HepG2 (cell line): ENCODE data around the gene ZIK1. TPM values are rescaled to one million over a fixed set of nuclear protein-coding genes. Genes with fewer than 3 reads are reported as not detected.

Source experiments
- AKAP8 ChIP-seq: sonication (generic); formaldehyde crosslinking; IDR thresholded peaks from 2 replicates; pipeline ENCODE4 v1.5.1; 2020; ENCODE audit warnings: mild to moderate bottlenecking, missing genetic modification reagents
- BORCS8-MEF2B ChIP-seq: sonication (generic); formaldehyde crosslinking; IDR thresholded peaks from 2 replicates; pipeline ENCODE4 v1.8.0; 2022; ENCODE audit warnings: mild to moderate bottlenecking, missing genetic modification reagents
- CREB3 ChIP-seq: sonication (generic); formaldehyde crosslinking; IDR thresholded peaks from 2 replicates; pipeline ENCODE4 v1.5.0; 2020; ENCODE audit warnings: missing genetic modification reagents
- ELF3 ChIP-seq: IDR thresholded peaks from 2 replicates; pipeline ENCODE4 v1.6.1; 2016; ENCODE audit warnings: missing genetic modification reagents, missing compliant biosample characterization
- FOXO1 ChIP-seq: sonication (generic); formaldehyde crosslinking; IDR thresholded peaks from 2 replicates; pipeline ENCODE4 v1.4.0; 2020; ENCODE audit warnings: missing genetic modification reagents
- GATAD1 ChIP-seq: IDR thresholded peaks from 2 replicates; pipeline ENCODE4 v1.6.1; 2016; ENCODE audit warnings: missing genetic modification reagents, missing compliant biosample characterization
- GATAD2A ChIP-seq: IDR thresholded peaks from 2 replicates; pipeline ENCODE4 v1.6.1; 2016
- KAT8 ChIP-seq: IDR thresholded peaks from 2 replicates; pipeline ENCODE4 v1.6.1; 2016; ENCODE audit warnings: missing genetic modification reagents, missing compliant biosample characterization
- KLF12 ChIP-seq: sonication (generic); formaldehyde crosslinking; IDR thresholded peaks from 2 replicates; pipeline ENCODE4 v1.4.0; 2020; ENCODE audit warnings: missing genetic modification reagents, borderline replicate concordance
- LCORL ChIP-seq, 2 experiments: fragments of 450-650 bp in 1 of 2; sonication (generic) in 1 of 2; formaldehyde crosslinking in 1 of 2; IDR thresholded peaks; 2 replicates each; pipeline versions ENCODE4 v1.5.0 to v1.6.1; 2017 to 2020; ENCODE audit warnings: antibody characterized with exemption in 1 of 2, missing genetic modification reagents in 1 of 2
- MXD4 ChIP-seq: IDR thresholded peaks from 2 replicates; pipeline ENCODE4 v1.6.1; 2016; ENCODE audit warnings: mild to moderate bottlenecking, missing biosample characterization, missing genetic modification reagents
- POLR2G ChIP-seq: fragments of 200-400 bp; formaldehyde crosslinking; IDR thresholded peaks from 2 replicates; pipeline ENCODE4 v1.6.1; 2018; ENCODE audit warnings: mild to moderate bottlenecking, low read depth, low read length, moderate library complexity
- RFXAP ChIP-seq: sonication (generic); formaldehyde crosslinking; IDR thresholded peaks from 2 replicates; pipeline ENCODE4 v1.4.0; 2020; ENCODE audit warnings: missing genetic modification reagents, borderline replicate concordance
- RNF2 ChIP-seq: fragments of 450-650 bp; conservative IDR thresholded peaks from 2 replicates; pipeline ENCODE4 v1.6.1; 2016; ENCODE audit warnings: low read depth
- SAP130 ChIP-seq: IDR thresholded peaks from 2 replicates; pipeline ENCODE4 v1.6.1; 2016; ENCODE audit warnings: low read depth
- SMC3 ChIP-seq: IDR thresholded peaks from 2 replicates; pipeline ENCODE4 v1.6.1; 2011; ENCODE audit warnings: low read length, improper control_type of control experiment
- SP2 ChIP-seq: sonication (generic); formaldehyde crosslinking; IDR thresholded peaks from 2 replicates; pipeline ENCODE4 v1.5.1; 2020; ENCODE audit warnings: mild to moderate bottlenecking, missing genetic modification reagents
- TSC22D2 ChIP-seq: sonication (generic); formaldehyde crosslinking; IDR thresholded peaks from 2 replicates; pipeline ENCODE4 v1.5.1; 2020; ENCODE audit warnings: missing genetic modification reagents, mild to moderate bottlenecking, borderline replicate concordance
- YY1 ChIP-seq: IDR thresholded peaks from 2 replicates; pipeline ENCODE4 v1.6.1; 2011; ENCODE audit warnings: low read length, low read depth, moderate library complexity, mild to moderate bottlenecking; ENCODE audit not compliant: insufficient read depth, insufficient replicate concordance
- ZNF136 ChIP-seq: sonication (generic); formaldehyde crosslinking; IDR thresholded peaks from 2 replicates; pipeline ENCODE4 v1.8.1; 2022; ENCODE audit warnings: low read depth, mild to moderate bottlenecking, moderate library complexity, missing genetic modification reagents
- ZNF570 ChIP-seq: sonication (generic); formaldehyde crosslinking; IDR thresholded peaks from 2 replicates; pipeline ENCODE4 v1.4.0; 2020; ENCODE audit warnings: mild to moderate bottlenecking, missing genetic modification reagents, borderline replicate concordance
- ZNF598 ChIP-seq: sonication (generic); formaldehyde crosslinking; IDR thresholded peaks from 2 replicates; pipeline ENCODE4 v1.5.1; 2020; ENCODE audit warnings: mild to moderate bottlenecking, missing genetic modification reagents, borderline replicate concordance
- ZNF883 ChIP-seq: sonication (generic); formaldehyde crosslinking; IDR thresholded peaks from 2 replicates; pipeline ENCODE4 v1.5.1; 2020; ENCODE audit warnings: mild to moderate bottlenecking, missing genetic modification reagents; ENCODE audit errors: not compliant biosample characterization
- polyA plus RNA-seq, 8 experiments: library from polyadenylated mRNA; depleted of rRNA in 3 of 8; stranded (reverse) in 7 of 8; unstranded in 1 of 8; fragments of >200 nt; fragmentation: Illumina TruSeq in 4 of 8; extraction: Trizol in 4 of 8; gene quantifications; 2 replicates each; pipeline versions ENCODE4 v1.2.1 to v1.2.3, GENCODE V29; 2011 to 2016; ENCODE audit warnings: low read depth in 4 of 8, missing spikeins in 1 of 8, mixed read lengths in 1 of 8; ENCODE audit not compliant: insufficient read depth in 1 of 8
- total RNA-seq, 5 experiments: library from RNA; depleted of rRNA; stranded (reverse); fragments of >200 nt; fragmentation: Illumina TruSeq; extraction: Trizol; gene quantifications; 2 replicates each; pipeline ENCODE4 v1.2.3, GENCODE V29; 2016; ENCODE audit warnings: low read depth in 1 of 5
- TF ChIP-seq, protein P1 (sequence below): sonication (generic); formaldehyde crosslinking; IDR thresholded peaks from 2 replicates; pipeline ENCODE4 v1.9.0; 2022; ENCODE audit warnings: missing genetic modification reagents, mild to moderate bottlenecking, borderline replicate concordance
- TF ChIP-seq, protein P2 (sequence below): sonication (generic); formaldehyde crosslinking; conservative IDR thresholded peaks from 2 replicates; pipeline ENCODE4 v1.4.0; 2020; ENCODE audit warnings: mild to moderate bottlenecking, missing genetic modification reagents, moderate library complexity

ZIK1 gene
- total and polyA plus RNA-seq, 2 of the 13 experiments (the other 11 are each of a cell fraction or from before 2014, with no cell fraction given) = 2.1 to 7.2 TPM

- TF ChIP-seq, protein P1, sequence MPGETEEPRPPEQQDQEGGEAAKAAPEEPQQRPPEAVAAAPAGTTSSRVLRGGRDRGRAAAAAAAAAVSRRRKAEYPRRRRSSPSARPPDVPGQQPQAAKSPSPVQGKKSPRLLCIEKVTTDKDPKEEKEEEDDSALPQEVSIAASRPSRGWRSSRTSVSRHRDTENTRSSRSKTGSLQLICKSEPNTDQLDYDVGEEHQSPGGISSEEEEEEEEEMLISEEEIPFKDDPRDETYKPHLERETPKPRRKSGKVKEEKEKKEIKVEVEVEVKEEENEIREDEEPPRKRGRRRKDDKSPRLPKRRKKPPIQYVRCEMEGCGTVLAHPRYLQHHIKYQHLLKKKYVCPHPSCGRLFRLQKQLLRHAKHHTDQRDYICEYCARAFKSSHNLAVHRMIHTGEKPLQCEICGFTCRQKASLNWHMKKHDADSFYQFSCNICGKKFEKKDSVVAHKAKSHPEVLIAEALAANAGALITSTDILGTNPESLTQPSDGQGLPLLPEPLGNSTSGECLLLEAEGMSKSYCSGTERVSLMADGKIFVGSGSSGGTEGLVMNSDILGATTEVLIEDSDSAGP (CRISPR knock-in tag) = peak; percentile 91
- TF ChIP-seq FOXO1 (CRISPR knock-in tag) (0 out of 2 replicates have a peak, but pooled peaks have one; percentile 10), ZNF598 (peak; percentile 79), KLF12 (CRISPR knock-in tag) (0 out of 2 replicates have a peak, but pooled peaks have one; percentile 54), ELF3 (CRISPR knock-in tag) (peak; percentile 71), RFXAP (CRISPR knock-in tag) (peak; percentile 54; the same call in 1 of the 2 replicates), TSC22D2 (CRISPR knock-in tag) (no peak), ZNF136 (CRISPR knock-in tag) (0 out of 2 replicates have a peak, but pooled peaks have one; percentile 53), ZNF883 (CRISPR knock-in tag) (peak; percentile 81), RNF2 (no peak), POLR2G (0 out of 2 replicates have a peak, but pooled peaks have one; percentile 28), YY1 (peak; percentile 41), CREB3 (no peak), BORCS8-MEF2B (CRISPR knock-in tag) (peak; percentile 90), AKAP8 (CRISPR knock-in tag) (0 out of 2 replicates have a peak, but pooled peaks have one; percentile 35), GATAD2A (CRISPR knock-in tag) (no peak), SP2 (CRISPR knock-in tag) (peak; percentile 86), GATAD1 (CRISPR knock-in tag) (peak; percentile 97), SAP130 (CRISPR knock-in tag) (peak; percentile 100), KAT8 (peak; percentile 94), SMC3 (no peak), MXD4 (CRISPR knock-in tag) (peak; percentile 67), LCORL (IDR thresholded peaks at IDR 0.05) (peak; percentile 90), LCORL (CRISPR knock-in tag; IDR thresholded peaks at IDR 0.05) (no peak), ZNF570 (no peak)
- TF ChIP-seq, protein P2, sequence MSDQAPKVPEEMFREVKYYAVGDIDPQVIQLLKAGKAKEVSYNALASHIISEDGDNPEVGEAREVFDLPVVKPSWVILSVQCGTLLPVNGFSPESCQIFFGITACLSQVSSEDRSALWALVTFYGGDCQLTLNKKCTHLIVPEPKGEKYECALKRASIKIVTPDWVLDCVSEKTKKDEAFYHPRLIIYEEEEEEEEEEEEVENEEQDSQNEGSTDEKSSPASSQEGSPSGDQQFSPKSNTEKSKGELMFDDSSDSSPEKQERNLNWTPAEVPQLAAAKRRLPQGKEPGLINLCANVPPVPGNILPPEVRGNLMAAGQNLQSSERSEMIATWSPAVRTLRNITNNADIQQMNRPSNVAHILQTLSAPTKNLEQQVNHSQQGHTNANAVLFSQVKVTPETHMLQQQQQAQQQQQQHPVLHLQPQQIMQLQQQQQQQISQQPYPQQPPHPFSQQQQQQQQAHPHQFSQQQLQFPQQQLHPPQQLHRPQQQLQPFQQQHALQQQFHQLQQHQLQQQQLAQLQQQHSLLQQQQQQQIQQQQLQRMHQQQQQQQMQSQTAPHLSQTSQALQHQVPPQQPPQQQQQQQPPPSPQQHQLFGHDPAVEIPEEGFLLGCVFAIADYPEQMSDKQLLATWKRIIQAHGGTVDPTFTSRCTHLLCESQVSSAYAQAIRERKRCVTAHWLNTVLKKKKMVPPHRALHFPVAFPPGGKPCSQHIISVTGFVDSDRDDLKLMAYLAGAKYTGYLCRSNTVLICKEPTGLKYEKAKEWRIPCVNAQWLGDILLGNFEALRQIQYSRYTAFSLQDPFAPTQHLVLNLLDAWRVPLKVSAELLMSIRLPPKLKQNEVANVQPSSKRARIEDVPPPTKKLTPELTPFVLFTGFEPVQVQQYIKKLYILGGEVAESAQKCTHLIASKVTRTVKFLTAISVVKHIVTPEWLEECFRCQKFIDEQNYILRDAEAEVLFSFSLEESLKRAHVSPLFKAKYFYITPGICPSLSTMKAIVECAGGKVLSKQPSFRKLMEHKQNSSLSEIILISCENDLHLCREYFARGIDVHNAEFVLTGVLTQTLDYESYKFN (CRISPR knock-in tag) = no peak
Observed at GRCh38 chr19:57599761-57600383, 15.9 kb downstream of the ZIK1 start, which contains the start of gene ZNF530 (continued).
